Measurements from ENCODE around the gene PRELID2.
"Not testable (repeated sequence)": the region's sequence is repeated elsewhere in the genome, so short reads cannot be mapped to it uniquely, and the experiment has no call there.

PRELID2 gene

DNA sequence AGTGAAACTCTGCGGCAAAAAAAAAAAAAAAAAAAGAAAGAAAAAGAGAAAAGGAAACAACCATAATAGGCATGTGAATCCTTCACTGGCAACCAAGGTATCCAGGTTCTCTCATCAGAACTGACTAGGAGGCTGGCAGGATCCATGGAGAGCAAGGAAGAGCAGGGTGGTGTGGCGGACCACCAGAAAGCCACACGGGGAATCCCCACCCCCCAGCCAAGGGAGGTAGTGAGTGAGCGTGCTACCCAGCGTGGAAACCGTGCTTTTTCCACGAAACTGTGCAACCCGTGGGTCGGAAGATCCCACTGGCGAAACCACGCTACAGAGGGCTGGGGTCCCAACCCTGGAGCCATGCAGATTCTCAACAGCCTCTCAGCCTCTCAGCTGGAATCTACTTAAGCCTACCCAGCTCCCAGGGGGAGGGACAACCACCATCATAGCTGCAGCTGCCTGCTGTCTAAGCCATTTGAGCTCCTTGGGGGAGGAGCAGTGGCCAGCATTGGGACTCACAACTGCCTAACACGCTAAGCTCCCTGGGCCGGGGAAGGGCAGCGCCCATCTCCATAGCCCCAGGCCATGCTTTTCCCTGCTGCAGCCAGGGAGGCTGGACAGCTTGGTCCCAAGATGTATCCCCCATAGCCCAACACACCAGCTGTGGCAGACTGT lies 91.6 kb downstream of the PRELID2 start:
- DNase-seq (ENCODE audit: low spot score), result no peak

DNA sequence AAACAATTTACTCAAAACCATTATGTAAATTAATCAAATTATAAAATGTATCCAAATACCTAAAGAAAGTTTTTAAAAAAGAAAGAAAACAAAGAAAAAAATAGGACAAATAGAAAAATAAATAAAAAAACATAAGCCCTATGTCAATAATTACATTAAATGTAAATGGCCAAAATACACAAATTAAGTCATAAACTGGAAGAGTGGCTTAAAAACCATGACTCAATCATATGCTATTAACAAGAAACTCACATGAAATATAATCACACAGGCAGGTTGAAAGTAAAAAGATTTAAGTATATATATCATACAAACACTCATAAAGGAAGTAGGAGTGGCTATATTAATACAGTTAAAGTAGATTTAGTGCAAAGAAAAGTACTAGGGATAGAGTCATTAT lies 95.3 kb downstream of the PRELID2 start:
- no peak for DNase-seq (ENCODE audit: low spot score)

DNA sequence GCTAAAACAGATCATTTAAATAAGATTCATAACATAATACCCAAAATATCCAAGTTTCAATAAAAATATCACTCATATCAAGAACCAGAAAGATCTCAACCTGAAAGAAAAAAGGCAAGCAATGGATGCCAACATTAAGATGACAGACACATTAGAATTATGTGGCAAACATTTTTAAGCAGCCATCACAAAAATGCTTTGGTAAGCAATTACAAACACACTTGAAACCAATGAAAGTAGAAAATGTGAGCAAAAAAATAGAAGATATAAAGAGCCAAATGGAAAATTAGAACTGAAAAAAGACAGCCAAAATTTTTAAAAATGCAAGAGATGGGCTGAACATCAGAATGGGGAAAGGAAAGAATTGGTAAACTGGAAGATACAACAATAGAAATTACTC lies 96.9 kb downstream of the PRELID2 start:
- DNase-seq (ENCODE audit: low spot score), result no peak

DNA sequence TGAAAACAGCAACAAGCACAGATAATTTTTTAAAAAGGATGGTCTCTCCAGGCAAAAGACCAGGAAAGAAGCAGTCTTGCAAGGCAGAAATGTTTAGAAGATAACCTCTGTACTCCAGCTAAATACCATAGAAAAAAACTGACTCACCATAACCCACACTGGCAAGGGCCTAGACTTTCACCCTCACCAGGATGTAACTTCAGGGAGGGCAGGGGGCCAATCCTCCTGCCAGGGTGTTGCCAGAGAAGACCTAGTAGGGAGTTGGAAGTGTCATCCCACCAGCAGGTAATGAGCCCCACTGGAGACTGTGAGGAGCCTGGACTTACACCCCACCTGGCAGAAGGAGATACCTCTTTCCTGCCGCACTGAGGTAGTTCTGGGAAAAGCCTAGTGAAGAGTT lies 97.6 kb downstream of the PRELID2 start:
- no peak for DNase-seq (ENCODE audit: low spot score)

DNA sequence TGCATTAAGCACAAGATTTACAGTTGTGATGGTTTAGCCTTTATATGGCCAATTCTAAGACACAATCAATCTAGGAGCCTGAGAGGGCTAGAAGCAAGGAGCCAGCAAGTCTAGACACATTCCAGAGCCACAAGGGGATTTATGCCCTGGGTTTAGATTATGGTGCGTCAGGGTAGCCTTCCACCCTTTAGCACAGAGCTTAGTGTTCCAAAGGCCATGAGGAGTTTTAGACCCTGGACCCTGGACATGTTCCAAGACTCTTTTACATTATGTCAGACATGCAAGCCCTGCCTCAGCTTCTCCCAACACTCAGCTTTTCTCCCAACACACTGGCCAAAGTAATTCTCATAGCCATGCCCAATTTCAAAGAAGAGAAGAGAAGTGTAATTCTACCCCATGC lies 105.2 kb downstream of the PRELID2 start:
- not testable (repeated sequence) for DNase-seq (ENCODE audit: low spot score)

DNA sequence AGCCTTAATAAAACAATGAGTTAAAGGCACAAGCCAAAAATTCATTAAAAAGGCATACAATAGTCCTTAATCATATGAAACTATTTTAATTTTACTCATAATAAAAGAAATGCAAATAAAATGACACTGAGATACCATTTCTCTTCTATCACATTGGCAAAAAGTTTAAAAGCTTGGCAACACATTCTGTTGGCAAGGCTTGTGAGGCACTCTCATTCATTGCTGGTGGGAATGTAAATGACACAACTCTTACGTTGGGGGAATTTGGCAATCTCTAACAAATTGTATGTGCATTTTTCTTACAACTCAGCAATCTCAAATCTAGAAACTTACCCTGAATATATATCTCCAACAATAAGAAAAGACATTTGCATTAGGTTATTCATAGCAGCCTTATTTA lies 111.6 kb downstream of the PRELID2 start:
- no peak for DNase-seq (ENCODE audit: low spot score)

DNA sequence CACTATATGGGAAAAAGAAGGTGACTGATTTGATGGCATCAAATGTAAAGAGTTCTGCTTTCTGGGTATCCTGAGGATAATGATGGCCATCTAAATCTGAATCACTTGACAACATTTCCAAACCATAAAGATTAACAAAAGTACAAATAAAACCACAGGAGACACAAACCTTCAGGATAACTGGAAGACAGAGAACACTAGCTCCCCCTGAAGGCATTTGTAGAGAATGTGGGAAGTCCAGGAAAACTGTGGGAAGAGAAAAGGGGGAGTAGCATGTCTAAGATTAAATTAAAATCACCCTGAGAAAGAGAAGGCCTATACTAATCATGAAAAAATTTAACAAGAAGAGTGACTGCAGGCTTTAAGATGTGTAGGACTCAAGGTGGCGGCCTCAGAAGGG lies 116.2 kb downstream of the PRELID2 start:
- DNase-seq (ENCODE audit: low spot score), result no peak

DNA sequence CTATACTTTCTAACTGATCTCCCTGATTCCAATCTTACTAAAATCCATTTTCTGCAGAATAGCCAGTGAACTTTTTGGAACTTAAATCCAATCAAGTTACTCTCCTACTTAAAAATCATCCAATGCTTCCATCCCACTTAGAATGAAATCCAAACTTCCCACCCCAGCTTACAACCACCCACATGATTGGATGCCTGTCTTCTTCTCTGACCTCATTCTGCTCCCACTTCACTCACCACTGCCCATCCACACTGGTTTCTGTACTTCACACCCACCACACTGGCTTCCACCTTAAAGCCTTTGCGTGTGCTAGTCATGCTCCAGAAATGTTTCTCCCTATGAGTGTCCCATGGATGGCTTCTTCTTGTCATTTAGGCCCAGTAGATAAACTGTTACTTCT lies 119.7 kb downstream of the PRELID2 start:
- no peak for DNase-seq (ENCODE audit: low spot score)

DNA sequence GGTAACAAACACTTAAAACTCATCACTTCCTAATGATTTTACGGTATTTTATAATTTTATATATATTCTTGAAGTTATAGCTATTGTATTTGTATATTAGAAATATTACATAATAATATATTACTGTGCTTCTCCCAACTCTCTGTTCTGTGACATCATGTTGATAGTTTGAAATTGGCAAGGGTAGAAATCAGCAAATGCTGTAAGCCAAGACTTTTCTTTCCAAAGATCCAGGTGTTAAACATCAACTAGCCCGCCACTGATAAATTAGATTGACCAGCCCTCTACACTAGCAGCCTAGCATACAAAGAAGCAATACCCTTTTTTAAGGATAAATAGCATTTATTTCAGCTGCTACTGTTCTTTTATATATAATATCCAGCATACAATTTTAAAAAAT lies 122.9 kb downstream of the PRELID2 start:
- no peak for DNase-seq (ENCODE audit: low spot score)

DNA sequence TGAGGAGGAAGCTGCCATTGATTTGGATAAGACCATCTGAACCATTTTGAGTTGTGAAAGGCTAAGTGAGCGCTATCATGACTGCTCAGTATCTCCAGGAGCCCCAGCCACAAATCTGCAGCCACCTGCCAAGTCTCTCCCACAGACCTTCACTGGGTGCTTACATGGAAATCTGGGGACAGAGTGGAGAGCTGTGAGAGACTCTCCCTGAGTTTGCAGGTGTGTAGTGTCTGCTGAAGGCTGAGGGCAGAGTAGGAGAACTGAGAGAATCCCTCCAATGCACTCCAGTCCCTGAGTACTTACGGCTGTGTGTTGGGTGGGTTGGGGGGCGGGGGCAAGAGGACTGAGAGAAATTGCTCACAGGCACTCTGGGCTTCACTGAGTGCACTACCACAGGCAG lies 123.7 kb downstream of the PRELID2 start:
- DNase-seq (ENCODE audit: low spot score), result no peak

Data from hematopoietic multipotent progenitor cell treated with erythropoietin and hydrocortisone succinate and interleukin-3 and kit ligand, for 17 days (in vitro differentiated cells).